HG03108 (cell line): ENCODE data around the gene SCN1B.
A peak's percentile ranks its signal among the peaks of the same experiment; 100 is the strongest.
"Not testable (repeated sequence)": the region's sequence is repeated elsewhere in the genome, so short reads cannot be mapped to it uniquely, and the experiment has no call there.

Experiments
- ATAC-seq: cut with Tn5 transposase; IDR thresholded peaks from one replicate; pipeline ENCODE4 v1.9.1; 2021; ENCODE audit warnings: moderate library complexity; ENCODE audit not compliant: unreplicated experiment

Gene SCN1B

GRCh38 chr19:35030257-35031071 lies at the start of gene SCN1B:
Gene SCN1B, plus strand, starts transcription at chr19:35030470. Its CDS starts 351 bp downstream, at chr19:35030821.
- no peak for ATAC-seq

- ATAC-seq = no peak
Observed at GRCh38 chr19:34982275-34982674, 48.0 kb upstream of the SCN1B start.

- ATAC-seq = no peak
Observed at GRCh38 chr19:34983786-34984185, 46.5 kb upstream of the SCN1B start.

- ATAC-seq = no peak
Observed at GRCh38 chr19:34984287-34984686, 46.0 kb upstream of the SCN1B start.

GRCh38 chr19:34985249-34986022 lies 44.8 kb upstream of the SCN1B start:
- ATAC-seq = no peak

GRCh38 chr19:34988119-34988518 lies 42.2 kb upstream of the SCN1B start:
- no peak for ATAC-seq

- ATAC-seq = no peak
Observed at GRCh38 chr19:34989298-34989697, 41.0 kb upstream of the SCN1B start.

GRCh38 chr19:34990578-34991192 lies 39.6 kb upstream of the SCN1B start:
- ATAC-seq = no peak

GRCh38 chr19:34991542-34992333 lies 38.5 kb upstream of the SCN1B start:
- ATAC-seq = no peak

- not testable (repeated sequence) for ATAC-seq
Observed at GRCh38 chr19:34992582-34992981, 37.7 kb upstream of the SCN1B start.

GRCh38 chr19:34994286-34994642 lies 36.0 kb upstream of the SCN1B start:
- no peak for ATAC-seq

GRCh38 chr19:34994643-34995541 lies 35.4 kb upstream of the SCN1B start:
- no peak for ATAC-seq

GRCh38 chr19:34995551-34995950 lies 34.7 kb upstream of the SCN1B start:
- ATAC-seq = no peak

GRCh38 chr19:34997071-34997617 lies 33.1 kb upstream of the SCN1B start:
- ATAC-seq = no peak

GRCh38 chr19:34998224-34998623 lies 32.0 kb upstream of the SCN1B start:
- ATAC-seq = not testable (repeated sequence)

GRCh38 chr19:34998777-34999497 lies 31.3 kb upstream of the SCN1B start:
- no peak for ATAC-seq

GRCh38 chr19:34999498-35000337 lies 30.6 kb upstream of the SCN1B start, which contains the start of gene GRAMD1A:
Gene GRAMD1A, plus strand, starts transcription at chr19:35000323. Its CDS starts 156 bp downstream, at chr19:35000479.
- peak; percentile 43 for ATAC-seq

GRCh38 chr19:35000338-35000646 lies 30.0 kb upstream of the SCN1B start:
- no peak for ATAC-seq
